GM23248 (cell line): ENCODE measurements around the gene LRMDA.

Experiments used
- EZH2 ChIP-seq: fragments of 200-600 bp; sonication (generic); IDR thresholded peaks from 2 replicates; pipeline ENCODE4 v1.6.1; 2018; ENCODE audit warnings: antibody characterized with exemption, mild to moderate bottlenecking; ENCODE audit not compliant: insufficient read depth, poor library complexity, severe bottlenecking
- EZH2phosphoT487 ChIP-seq: fragments of 200-600 bp; sonication (generic); IDR thresholded peaks from 2 replicates; pipeline ENCODE4 v1.6.1; 2018; ENCODE audit warnings: antibody characterized with exemption, moderate library complexity, mild to moderate bottlenecking, low read depth; ENCODE audit not compliant: insufficient read depth

DNA sequence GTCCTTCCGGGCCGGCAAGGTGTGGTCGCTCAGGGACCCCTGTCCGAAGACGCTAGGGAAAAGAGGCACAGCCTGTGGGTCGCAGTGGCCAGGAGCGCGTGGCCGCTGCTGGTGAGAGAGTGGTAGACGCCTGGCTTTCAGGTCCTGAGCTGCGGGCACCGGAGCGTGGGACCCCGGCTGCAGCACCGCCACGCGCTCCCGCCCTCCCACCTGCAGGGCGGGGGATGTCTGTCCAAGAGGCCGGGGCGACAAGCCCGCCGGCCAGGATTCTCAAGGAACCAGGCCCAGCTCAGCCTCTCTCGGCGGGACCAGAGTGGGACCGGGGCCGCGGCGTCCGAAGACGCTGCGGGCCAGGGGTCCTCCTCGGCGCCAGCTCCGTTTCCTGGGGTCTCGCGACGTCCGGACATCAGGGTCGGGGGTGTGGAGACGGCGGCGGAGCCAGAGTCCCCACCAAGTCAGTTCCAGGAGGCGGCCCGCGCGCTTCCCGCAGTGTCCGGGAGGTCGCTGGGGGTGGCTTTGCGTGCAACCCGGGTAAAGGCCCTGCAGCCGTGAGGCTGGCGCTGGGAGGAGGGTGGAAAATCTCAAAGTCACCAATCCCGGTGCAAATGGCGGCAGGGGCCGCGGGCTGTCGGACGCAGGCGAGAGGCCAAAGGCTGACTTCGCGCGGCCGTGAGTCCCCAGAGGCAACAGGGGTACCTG, 35.3 kb upstream of the LRMDA start:
- TF ChIP-seq EZH2phosphoT487 (no peak), EZH2 (no peak)
